COLO829 (cell line): Measurements from ENCODE around the gene BCAP31.

Source experiments
- DNase-seq: peaks from one replicate; pipeline ENCODE4 v3.0.0; 2012; ENCODE audit warnings: low spot score

Gene BCAP31

DNA sequence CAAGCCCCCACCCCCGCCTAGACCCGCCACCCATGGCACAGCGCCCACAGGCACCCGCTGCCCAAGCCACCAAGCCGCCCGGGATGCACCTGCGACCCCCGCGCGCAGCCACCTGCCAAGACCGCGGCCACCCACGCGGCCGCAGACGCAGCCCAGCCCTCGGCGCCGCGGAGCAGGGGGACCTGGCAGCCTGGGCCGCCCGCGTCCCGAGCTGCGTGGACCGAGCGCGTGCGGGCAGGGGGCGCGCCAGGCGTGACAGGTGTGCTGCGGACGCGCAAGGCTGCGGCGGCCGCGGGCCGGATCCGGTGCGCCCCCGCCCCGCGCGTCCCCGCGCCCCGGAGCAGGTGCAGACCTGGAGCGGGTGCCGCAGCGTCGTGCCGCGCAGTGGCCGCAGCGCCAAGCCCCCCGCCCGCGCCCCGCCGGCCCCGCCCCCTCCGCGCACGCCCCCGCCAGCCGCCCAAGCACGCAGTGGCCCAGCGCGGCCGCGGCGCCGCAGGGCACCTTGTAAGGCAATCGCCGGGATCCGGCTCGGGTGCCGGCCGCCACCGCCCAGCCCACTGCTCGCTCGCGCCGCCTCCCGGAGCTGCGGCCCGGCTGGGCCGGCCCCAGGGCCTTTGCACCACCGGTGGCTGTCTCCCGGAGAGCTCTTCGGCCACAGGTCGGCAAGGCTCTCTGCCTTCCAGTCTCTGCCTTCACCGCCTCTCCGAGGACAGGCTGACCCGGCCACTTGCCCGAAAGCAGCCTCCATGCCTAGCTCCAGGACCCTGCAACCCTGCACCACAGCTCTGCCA, 50.6 kb downstream of the BCAP31 start, which contains the start of gene PNCK:
Gene PNCK, minus strand, starts transcription at position 386 of the 791 bp plus-strand sequence. CDS start 737 bp downstream, outside the sequence.
- DNase-seq = no peak

GRCh38 chrX:153672531-153673427, 51.4 kb downstream of the BCAP31 start:
- DNase-seq = no peak

DNA sequence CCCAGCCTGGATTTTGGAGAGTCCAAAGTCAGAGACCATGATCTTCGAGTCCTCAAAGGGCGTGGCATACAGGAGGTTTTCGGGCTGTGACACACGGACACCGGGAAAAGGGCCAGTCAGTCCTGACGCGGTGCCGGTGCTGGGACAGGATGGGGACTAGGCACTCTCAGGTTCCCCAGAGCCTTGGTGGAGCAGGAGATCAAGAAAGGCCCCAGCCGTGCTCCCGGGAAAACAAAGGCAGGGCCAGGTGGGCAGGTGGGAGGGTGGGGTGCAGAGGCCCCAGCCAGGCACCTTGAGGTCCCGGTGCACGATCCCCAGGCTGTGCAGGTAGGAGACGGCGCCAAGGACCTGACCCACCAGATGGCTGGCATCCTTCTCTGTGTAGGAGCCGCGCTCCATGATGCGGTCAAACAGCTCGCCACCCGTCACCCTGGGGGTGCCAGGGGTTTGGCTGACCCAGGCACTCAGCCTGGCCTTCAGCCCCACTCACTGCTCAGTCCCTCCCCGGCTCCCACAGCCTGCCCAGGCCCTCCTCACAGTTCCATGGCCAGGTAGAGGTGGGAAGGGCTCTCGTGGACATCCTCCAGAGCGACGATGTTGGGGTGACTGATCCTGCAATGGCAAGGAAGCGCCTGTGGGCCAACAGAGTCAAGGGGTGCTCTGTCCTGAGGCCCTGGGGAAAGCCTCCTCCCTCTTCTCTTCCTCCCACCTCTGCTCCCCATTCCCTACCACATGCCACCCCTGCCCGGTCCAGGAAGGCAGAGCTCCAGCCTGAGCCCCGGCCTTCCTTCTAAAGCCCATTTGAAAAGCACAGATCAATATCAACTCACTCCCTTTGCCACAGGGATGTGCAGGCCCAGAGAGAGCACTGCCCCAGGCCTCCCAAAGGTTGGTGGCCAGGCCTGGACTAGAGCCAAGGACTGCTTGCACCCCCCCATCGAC, 52.3 kb downstream of the BCAP31 start:
- no peak for DNase-seq

- DNase-seq = no peak
Observed at GRCh38 chrX:153670748-153671588, 53.2 kb downstream of the BCAP31 start.

DNA sequence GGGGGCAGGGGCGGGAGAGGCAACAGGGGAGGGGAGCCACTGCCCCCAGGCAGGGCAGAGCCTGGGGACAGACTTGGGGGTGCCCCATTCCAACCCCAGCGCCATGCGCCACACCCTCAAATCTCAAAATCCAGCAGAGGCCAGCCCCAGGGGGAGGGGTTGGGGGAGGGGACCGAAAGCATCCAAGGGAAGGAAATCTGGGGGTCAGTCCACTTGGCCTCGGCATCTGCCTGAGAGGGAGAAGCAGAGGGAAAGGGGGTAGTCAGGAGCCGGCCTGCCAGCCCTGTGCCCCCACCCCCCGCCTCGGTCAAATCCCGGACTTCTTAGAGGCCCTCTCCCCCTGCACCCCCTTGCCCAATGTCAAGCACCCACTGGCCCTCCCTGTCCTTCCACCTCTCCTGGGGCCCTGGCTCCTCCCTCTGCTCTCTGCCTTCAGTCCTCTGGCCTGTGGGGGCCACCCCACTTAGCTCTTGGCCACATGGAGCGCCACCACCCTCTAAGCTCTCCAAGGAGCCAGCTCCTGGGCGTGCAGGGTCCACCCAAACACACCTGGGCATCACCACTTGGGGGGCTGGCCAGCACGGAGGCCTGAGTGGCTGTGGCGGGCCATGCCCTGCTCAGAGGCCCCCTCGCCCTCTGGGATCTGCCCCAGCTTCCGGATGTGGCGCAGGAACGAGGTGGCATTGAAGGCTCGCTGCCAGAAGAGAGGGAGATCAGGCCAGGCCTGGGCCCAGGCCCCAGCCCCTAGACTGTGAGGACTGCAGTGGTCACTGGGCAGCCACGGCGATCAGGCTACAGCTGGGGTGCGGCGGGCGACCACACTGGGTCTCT, 54.1 kb downstream of the BCAP31 start:
- DNase-seq = no peak

- peak; percentile 43 for DNase-seq
Observed at GRCh38 chrX:153669174-153669890, 54.9 kb downstream of the BCAP31 start.

GRCh38 chrX:153668423-153669173, 55.6 kb downstream of the BCAP31 start:
- no peak for DNase-seq

DNA sequence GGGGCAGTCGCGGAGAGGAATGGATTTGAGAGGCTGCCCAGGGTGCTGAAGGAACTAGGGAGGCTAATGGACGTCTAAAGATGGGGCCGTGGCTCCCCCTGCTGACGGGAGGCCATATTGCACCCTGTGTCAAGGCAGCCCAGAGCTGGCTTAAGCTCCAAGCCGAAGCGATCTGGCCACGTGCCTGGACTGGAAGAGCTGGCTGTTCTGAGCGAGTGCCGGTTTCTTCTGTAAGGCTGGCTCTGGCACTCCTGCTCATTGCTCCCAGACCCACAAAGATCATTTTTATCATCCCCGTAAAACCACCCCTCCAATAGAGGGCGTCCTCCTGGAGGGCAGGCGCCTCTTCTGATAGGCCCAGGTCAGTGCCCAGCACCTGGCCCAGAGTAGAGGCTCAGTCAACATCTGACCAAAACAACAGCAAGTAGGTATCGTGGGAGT, 56.2 kb downstream of the BCAP31 start:
- DNase-seq = peak; percentile 85

GRCh38 chrX:153667281-153667955, 56.8 kb downstream of the BCAP31 start:
- no peak for DNase-seq

DNA sequence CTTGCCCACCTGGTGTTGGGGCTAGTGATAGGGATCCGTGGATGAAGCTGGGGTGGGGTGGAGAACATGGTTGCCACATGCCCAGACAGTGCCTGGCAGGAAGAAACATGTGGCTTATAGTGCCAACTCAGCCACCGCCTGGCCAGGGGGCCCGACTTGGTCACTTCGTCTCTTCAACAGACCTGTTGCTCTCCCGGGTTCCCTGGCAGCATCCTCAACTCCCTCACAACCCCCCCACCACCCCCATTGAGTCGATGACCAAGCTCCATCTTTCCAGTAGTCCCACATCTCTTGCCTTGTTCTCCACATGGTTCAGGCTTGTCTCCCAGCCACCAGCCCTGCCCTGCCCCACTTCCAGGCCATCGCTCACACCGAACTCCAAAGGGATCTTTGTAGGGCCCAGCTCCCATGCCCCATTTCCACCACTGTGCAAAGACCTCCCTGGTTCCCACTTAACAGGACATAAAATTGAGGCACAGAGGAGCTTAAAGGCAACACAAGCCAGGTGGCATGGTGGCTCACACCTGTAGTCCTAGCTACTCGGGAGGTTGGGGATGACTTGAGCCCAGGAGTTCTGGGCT, 58.4 kb downstream of the BCAP31 start:
- no peak for DNase-seq

DNA sequence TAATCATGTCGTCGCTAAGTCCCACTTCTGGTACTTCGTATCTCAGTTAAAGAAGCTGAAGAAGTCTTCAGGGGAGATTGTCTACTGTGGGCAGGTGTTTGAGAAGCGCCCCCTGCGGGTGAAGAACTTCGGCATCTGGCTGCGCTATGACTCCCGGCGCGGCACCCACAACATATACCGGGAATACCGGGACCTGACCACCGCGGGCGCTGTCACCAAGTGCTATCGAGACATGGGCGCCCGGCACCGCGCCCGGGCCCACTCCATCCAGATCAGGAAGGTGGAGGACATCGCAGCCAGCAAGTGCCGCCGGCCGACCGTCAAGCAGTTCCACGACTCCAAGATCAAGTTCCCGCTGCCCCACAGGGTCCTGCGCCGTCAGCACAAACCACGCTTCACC, 61.9 kb downstream of the BCAP31 start:
- DNase-seq = no peak

GRCh38 chrX:153659268-153659667, 64.9 kb downstream of the BCAP31 start:
- DNase-seq = no peak

DNA sequence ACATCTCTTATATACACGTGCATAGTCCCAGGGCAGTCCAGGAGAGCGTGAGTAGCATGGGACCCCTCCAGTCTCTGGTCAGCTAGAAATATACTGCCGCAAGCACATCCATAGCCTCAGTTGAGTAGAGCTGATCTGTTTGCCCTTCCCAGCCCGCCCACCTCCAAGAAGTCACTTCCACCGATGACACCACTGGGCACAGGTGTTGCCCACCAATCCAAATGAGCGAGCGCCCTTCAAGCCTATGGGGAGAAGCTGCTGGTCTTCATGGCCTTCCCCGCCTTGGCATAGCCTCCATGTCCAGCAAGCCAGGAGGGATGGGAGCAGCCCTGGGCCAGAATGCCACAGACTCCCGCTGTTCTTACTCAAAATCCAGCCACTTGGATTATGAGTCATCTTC, 67.0 kb downstream of the BCAP31 start:
- no peak for DNase-seq

DNA sequence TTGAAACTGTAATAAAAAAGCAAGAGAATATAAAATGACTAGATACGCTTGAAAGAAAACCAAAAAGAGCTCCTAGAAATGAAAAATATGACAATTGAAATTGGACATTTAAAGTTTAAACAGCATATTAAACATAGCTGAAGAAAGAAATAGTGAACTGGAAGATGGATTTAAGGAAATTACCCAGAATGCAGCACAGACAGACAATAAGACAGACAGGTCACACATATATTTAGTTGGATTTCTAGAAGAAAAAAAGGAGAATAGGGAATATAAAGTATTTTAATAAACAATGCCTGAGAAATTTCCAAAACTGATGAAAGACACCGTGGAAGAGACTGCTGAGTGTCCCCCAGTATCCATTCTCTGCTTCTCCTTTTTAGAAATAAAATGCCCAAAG, 70.6 kb downstream of the BCAP31 start:
- no peak for DNase-seq

- no peak for DNase-seq
Observed at GRCh38 chrX:153651540-153652079, 72.6 kb downstream of the BCAP31 start.

DNA sequence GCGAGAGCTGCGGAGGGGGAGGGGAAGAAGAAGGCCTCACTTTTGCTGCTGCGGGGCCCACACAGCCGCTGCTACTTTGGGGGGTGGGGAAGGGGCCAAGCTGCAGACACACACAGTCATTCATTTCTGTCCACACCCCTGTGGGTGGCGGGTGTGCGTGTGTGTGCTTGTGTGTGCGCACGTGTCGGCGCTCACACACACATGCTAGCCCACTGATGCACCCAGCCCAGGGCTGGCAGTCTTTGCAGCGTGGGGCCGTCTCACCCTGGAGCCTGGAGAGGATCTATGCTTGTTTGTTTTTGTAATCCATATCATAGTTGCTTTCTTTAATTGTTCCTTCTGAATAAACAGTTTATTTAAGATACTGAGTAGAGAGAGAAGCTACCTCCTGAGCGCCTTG, 73.2 kb downstream of the BCAP31 start:
- no peak for DNase-seq
